Measurements from ENCODE around the gene CD80. TPM values are rescaled to one million over a fixed set of nuclear protein-coding genes. Genes with fewer than 3 reads are reported as not detected.

CD80 gene
- total and polyA plus RNA-seq, 9 of the 15 experiments (the other 6 are each of a cell fraction or from before 2014, with no cell fraction given): 3.0 to 8.2 (median 5.7) TPM

DNA sequence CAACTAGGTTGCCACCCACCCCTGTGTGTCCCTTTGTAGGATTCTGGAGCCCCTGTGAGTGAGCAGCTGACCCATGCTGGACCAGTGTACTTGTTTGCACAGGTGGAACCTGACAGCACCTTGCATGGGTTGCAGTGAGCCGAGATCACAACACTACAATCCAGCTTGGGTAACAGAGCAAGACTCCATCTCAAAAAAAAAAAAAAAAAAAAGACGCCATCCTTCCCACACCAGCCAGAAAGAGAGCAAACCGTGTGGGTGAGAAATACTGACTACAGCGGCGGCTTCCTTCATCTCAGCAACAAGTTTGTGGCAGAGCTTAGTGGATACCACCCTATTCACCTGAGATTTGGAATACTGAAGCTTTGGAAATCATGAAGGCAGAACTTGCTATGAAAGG is 746 bp upstream of the CD80 start:
- Histone ChIP-seq H3K4me1 (replicated peaks in 1 of 2; ENCODE audit: control insufficient read depth in 2 of 2, insufficient read depth in 2 of 2, low read length in 2 of 2) (peaks cover 0 to 12% of the 10 kb centered on the region in 2 experiments; a peak in 3 of 5 replicates), H3K4me3 (no peak overlapping the region), H3K27me3 (ENCODE audit: control insufficient read depth in 2 of 2, insufficient read depth in 2 of 2, low read length in 2 of 2) (no peaks in the 10 kb centered on the region), H2AFZ (ENCODE audit: low read depth, low read length) (peak overlapping the region; percentile 89), H3K79me2 (ENCODE audit: control insufficient read depth, insufficient read depth, low read length) (peaks cover 8% of the 10 kb centered on the region; the same call in 1 of the 3 replicates), H3K9ac (ENCODE audit: insufficient read depth in 1 of 2, low read depth in 2 of 2, low read length in 2 of 2) (no peak overlapping the region; a peak in 1 of 4 replicates), H4K20me1 (replicated peaks; ENCODE audit: control insufficient read depth, insufficient read depth, low read length) (no peaks in the 10 kb centered on the region), H3K36me3 (ENCODE audit: control insufficient read depth, insufficient read depth, low read length) (no peaks in the 10 kb centered on the region), H3K27ac (ENCODE audit: extremely low read depth, low read depth, low read length) (no peak overlapping the region), H3K9me1 (ENCODE audit: control insufficient read depth, insufficient read depth, low read length) (no peaks in the 10 kb centered on the region), H3K4me2 (ENCODE audit: insufficient read depth, low read length) (no peak overlapping the region), H3K9me3 (replicated peaks; ENCODE audit: control insufficient read depth, insufficient read depth, low read depth, low read length) (no peaks in the 10 kb centered on the region)
- 80% methylated on average over 2 of the region's 5 CpGs for WGBS (ENCODE audit: insufficient coverage, low coverage, missing lambda C conversion rate)
- in situ Hi-C loops (cut with MboI): no loop called here
- CTCF ChIA-PET (ENCODE audit: low intra/inter-chr PET ratio): no interaction called here
- ATAC-seq (no peak), DNase-seq (ENCODE audit: extremely low read depth in 1 of 4, low spot score in 3 of 4) (no peak), FAIRE-seq (no peak)
- POLR2A ChIA-PET: interaction anchor here (0.6 kb wide), 1 partner anchor 1997 kb away, joined by 3 read pairs; no protein-coding TSS in a partner anchor
- intact Hi-C loops (cut with micrococcal nuclease): no loop called here
- no TSS peak for BruUV-seq (replicated peaks)
- TF ChIP-seq ZNF778 (CRISPR knock-in tag; IDR thresholded peaks at IDR 0.05) (no peak), ARID2 (IDR thresholded peaks at IDR 0.05) (no peak), ZNF696 (CRISPR knock-in tag; conservative IDR thresholded peaks at IDR 0.05) (no peak), MCM2 (IDR thresholded peaks at IDR 0.05; ENCODE audit: low read depth) (no peak), RFX1 (IDR thresholded peaks at IDR 0.05) (no peak), CREM (IDR thresholded peaks at IDR 0.05; ENCODE audit: low read depth) (no peak), NFRKB (IDR thresholded peaks at IDR 0.05; ENCODE audit: low read depth) (no peak), HSF4 (CRISPR knock-in tag; IDR thresholded peaks at IDR 0.05; ENCODE audit: borderline replicate concordance) (no peak), ZNF584 (CRISPR knock-in tag; IDR thresholded peaks at IDR 0.05; ENCODE audit: low read depth) (no peak), GABPA (tag; conservative IDR thresholded peaks at IDR 0.05; ENCODE audit: low read depth) (no peak), MCM3 (IDR thresholded peaks at IDR 0.05) (no peak), HNRNPLL (IDR thresholded peaks at IDR 0.05; ENCODE audit: low read depth, low read length, poor library complexity, severe bottlenecking) (no peak), ZFP30 (CRISPR knock-in tag; IDR thresholded peaks at IDR 0.05; ENCODE audit: borderline replicate concordance) (no peak), ESRRB (CRISPR knock-in tag; IDR thresholded peaks at IDR 0.05; ENCODE audit: borderline replicate concordance) (no peak), SNRNP70 (optimal IDR thresholded peaks at IDR 0.05; ENCODE audit: low read depth, low read length) (no peak), CAMTA2 (CRISPR knock-in tag; conservative IDR thresholded peaks at IDR 0.05) (no peak)
- TF ChIP-seq, protein P1, sequence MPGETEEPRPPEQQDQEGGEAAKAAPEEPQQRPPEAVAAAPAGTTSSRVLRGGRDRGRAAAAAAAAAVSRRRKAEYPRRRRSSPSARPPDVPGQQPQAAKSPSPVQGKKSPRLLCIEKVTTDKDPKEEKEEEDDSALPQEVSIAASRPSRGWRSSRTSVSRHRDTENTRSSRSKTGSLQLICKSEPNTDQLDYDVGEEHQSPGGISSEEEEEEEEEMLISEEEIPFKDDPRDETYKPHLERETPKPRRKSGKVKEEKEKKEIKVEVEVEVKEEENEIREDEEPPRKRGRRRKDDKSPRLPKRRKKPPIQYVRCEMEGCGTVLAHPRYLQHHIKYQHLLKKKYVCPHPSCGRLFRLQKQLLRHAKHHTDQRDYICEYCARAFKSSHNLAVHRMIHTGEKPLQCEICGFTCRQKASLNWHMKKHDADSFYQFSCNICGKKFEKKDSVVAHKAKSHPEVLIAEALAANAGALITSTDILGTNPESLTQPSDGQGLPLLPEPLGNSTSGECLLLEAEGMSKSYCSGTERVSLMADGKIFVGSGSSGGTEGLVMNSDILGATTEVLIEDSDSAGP (CRISPR knock-in tag; IDR thresholded peaks at IDR 0.05): no peak
- TF ChIP-seq, protein P2, sequence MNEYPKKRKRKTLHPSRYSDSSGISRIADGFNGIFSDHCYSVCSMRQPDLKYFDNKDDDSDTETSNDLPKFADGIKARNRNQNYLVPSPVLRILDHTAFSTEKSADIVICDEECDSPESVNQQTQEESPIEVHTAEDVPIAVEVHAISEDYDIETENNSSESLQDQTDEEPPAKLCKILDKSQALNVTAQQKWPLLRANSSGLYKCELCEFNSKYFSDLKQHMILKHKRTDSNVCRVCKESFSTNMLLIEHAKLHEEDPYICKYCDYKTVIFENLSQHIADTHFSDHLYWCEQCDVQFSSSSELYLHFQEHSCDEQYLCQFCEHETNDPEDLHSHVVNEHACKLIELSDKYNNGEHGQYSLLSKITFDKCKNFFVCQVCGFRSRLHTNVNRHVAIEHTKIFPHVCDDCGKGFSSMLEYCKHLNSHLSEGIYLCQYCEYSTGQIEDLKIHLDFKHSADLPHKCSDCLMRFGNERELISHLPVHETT (CRISPR knock-in tag; conservative IDR thresholded peaks at IDR 0.05 in 1 of 2, IDR thresholded peaks at IDR 0.05 in 1 of 2): no peak
- TF ChIP-seq, protein P3, sequence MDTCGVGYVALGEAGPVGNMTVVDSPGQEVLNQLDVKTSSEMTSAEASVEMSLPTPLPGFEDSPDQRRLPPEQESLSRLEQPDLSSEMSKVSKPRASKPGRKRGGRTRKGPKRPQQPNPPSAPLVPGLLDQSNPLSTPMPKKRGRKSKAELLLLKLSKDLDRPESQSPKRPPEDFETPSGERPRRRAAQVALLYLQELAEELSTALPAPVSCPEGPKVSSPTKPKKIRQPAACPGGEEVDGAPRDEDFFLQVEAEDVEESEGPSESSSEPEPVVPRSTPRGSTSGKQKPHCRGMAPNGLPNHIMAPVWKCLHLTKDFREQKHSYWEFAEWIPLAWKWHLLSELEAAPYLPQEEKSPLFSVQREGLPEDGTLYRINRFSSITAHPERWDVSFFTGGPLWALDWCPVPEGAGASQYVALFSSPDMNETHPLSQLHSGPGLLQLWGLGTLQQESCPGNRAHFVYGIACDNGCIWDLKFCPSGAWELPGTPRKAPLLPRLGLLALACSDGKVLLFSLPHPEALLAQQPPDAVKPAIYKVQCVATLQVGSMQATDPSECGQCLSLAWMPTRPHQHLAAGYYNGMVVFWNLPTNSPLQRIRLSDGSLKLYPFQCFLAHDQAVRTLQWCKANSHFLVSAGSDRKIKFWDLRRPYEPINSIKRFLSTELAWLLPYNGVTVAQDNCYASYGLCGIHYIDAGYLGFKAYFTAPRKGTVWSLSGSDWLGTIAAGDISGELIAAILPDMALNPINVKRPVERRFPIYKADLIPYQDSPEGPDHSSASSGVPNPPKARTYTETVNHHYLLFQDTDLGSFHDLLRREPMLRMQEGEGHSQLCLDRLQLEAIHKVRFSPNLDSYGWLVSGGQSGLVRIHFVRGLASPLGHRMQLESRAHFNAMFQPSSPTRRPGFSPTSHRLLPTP (IDR thresholded peaks at IDR 0.05; ENCODE audit: borderline replicate concordance, extremely low read depth, insufficient read length): no peak

Data from K562 (cell line).